PC-9 (cell line): ENCODE measurements around the gene RRP12.
A peak's percentile ranks its signal among the peaks of the same experiment; 100 is the strongest.

Experiments
- EZH2 ChIP-seq: fragments of 200-600 bp; sonication (generic); IDR thresholded peaks from 2 replicates; pipeline ENCODE4 v1.8.0; 2017; ENCODE audit warnings: antibody characterized with exemption, low read depth
- TF ChIP-seq, protein P1 (sequence below): fragments of 200-600 bp; sonication (generic); conservative IDR thresholded peaks from 2 replicates; pipeline ENCODE4 v1.6.1; 2017; ENCODE audit warnings: mixed run types, antibody characterized with exemption, mild to moderate bottlenecking, moderate library complexity

GRCh38 chr10:97355571-97355975 lies 45.6 kb downstream of the RRP12 start:
- TF ChIP-seq, protein P1, sequence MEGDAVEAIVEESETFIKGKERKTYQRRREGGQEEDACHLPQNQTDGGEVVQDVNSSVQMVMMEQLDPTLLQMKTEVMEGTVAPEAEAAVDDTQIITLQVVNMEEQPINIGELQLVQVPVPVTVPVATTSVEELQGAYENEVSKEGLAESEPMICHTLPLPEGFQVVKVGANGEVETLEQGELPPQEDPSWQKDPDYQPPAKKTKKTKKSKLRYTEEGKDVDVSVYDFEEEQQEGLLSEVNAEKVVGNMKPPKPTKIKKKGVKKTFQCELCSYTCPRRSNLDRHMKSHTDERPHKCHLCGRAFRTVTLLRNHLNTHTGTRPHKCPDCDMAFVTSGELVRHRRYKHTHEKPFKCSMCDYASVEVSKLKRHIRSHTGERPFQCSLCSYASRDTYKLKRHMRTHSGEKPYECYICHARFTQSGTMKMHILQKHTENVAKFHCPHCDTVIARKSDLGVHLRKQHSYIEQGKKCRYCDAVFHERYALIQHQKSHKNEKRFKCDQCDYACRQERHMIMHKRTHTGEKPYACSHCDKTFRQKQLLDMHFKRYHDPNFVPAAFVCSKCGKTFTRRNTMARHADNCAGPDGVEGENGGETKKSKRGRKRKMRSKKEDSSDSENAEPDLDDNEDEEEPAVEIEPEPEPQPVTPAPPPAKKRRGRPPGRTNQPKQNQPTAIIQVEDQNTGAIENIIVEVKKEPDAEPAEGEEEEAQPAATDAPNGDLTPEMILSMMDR = peak; percentile 39; the same call in 1 of the 2 replicates
- TF ChIP-seq EZH2 = no peak
